Measurements from ENCODE around the gene P4HA2.

- no peak for TF ChIP-seq POLR2A (IDR thresholded peaks at IDR 0.05)
- no peak for TF ChIP-seq CTCF (IDR thresholded peaks at IDR 0.05)
- no peak for TF ChIP-seq POLR2AphosphoS5 (IDR thresholded peaks at IDR 0.05)
Observed at GRCh38 chr5:132193165-132193694, 34.4 kb downstream of the P4HA2 start.
